Stimulated activated CD4-positive, alpha-beta T cell treated with anti-CD3 and anti-CD28 coated beads, Interleukin-1b, Interleukin-23, amount 100 ng/mL, for 24 hours (primary cell): ENCODE results near the gene KCTD5.

Experiments used
- DNase-seq, 4 experiments: peaks; one replicate each; pipeline ENCODE4 v3.0.0-alpha.2; 2020; ENCODE audit warnings: low read depth in 4 of 4, low spot score in 1 of 4

KCTD5 gene

DNA sequence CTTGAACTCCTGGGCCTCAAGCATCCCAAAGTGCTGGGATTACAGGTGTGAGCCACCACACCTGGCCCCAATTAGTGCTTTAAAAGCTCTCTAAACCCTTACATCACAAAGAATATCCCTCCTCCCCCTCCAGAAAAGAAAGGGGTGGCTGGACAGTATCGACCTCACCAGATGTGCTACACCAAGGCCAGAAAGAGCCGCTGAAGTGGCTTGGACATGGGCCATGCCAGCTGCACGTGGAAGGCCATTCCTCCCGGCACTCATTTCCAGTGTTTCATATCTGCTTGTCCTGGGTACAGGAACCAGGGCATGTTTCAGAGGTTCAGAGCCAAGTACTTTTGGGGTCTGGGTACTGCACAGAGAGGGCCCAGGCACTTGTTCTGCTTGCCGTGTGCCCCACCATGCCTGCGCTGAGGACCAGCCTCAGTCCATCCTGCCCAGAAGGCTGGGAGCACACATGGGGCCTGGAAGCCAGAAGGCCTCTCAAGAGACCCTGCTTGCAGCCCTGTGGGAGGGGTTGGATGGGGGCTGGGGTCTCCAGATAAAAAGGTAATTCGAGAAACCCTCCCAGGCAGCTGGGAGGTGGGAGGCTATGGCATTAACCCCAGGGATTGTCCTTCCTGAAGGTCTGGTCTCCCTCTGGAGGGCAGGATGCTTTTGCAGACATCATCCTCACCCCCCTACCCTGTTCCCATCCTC lies 66.6 kb downstream of the KCTD5 start:
- DNase-seq = no peak

DNA sequence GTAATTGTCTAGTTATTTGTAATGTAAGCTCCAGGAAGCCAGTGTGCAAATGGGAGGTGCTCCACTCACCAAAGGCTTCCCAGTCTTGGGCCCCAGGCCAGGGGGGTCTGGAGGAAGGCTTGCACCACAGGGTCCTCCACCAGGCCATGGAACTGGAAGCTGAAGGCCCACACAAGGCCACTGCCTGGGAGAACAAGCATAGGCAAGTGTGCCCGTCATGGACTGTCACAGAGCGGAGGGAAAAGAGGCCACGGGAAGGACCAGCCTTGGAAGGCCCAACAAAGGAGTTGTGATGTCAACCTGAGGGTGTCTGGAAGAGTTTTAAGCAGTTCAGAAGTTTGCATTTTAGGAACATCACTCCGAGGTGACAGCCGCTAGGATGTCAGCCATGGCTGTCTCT lies 67.2 kb downstream of the KCTD5 start:
- DNase-seq = no peak

DNA sequence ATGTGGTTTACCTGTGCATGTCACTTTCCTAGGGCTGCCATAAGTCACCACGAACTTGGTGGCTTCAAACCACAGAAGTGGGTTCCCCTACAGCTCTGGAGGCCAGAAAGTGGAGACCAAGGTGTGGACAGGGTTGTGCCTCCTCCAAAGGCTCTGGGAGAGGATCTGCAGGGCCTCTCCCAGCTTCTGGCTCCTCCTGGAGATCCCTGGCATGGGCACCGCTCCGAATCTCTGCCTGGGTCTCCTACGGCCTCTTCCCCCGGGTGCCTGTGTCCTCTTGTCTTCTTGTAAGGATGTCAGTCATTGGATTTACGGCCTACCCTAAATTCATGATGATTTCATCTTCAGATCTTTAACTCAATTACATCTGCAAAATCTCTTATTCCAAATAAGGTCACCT lies 67.6 kb downstream of the KCTD5 start:
- no peak for DNase-seq

DNA sequence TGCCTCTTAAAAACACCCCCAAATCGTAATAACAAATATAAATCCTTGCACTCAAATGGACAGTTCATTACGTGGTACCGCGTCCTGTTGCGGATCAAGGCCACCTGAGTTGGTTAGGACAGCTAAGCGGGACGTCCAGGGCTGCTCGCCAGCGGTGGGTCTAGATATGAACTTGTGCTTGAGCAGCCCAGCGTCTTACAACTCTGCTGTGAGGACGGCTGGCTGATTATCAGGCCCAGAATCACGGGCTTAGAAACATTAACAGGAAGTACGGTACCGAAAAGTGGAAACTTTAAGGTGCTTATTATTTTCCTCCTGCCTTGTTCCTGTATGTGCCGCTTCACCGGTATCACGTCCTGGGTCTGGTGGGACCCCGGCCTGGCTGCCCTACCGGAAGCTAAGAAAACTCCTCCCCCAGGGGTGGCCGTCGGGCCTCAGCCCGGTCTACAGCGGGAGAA lies 69.3 kb downstream of the KCTD5 start:
- no peak for DNase-seq

DNA sequence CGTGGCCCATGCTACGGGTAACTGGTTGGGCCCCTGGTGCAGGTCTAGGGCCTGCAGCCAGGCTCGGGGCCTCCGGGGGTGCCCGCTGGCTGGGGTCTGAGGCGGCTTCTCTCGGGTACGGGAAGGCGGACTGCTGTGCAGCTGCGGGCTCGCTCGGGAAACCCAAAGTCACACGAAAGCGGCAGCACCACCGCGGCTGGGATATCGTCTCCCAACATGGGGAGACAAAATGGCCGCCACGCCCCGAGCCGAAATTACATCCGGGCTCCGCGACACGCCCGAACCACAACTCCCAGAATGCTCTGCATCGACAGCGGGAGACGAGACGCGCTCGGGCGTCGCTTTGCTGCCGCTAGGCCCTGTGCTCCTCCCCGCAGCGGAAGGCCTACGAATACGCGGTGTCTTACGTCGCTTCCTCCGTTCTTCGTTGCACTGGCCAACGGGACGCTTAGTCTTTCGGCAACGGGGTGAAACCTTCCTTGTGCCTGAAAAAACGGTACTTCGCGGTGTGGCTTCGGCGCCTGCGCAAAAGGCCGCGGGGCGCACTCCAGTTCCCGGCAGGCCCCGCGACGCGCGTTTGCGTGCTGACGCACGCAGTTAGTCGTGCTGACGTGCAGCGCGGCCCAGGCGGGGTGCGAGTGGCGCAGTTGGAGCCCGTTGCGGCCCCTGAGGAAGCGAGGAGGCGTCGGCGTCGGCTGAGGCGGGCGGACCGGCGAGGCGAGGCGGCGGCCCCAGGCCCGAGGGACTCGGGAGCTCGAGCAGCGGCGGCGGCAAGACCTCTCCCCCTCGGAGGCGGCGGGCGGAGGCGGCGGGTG lies 69.9 kb downstream of the KCTD5 start, which contains the start of gene SRRM2:
SRRM2 (plus strand) TSS at position 604 of the 815 bp plus-strand sequence. CDS start 3,727 bp downstream, outside the sequence.
- DNase-seq = peak; percentile 82 to 90 (median 87)

DNA sequence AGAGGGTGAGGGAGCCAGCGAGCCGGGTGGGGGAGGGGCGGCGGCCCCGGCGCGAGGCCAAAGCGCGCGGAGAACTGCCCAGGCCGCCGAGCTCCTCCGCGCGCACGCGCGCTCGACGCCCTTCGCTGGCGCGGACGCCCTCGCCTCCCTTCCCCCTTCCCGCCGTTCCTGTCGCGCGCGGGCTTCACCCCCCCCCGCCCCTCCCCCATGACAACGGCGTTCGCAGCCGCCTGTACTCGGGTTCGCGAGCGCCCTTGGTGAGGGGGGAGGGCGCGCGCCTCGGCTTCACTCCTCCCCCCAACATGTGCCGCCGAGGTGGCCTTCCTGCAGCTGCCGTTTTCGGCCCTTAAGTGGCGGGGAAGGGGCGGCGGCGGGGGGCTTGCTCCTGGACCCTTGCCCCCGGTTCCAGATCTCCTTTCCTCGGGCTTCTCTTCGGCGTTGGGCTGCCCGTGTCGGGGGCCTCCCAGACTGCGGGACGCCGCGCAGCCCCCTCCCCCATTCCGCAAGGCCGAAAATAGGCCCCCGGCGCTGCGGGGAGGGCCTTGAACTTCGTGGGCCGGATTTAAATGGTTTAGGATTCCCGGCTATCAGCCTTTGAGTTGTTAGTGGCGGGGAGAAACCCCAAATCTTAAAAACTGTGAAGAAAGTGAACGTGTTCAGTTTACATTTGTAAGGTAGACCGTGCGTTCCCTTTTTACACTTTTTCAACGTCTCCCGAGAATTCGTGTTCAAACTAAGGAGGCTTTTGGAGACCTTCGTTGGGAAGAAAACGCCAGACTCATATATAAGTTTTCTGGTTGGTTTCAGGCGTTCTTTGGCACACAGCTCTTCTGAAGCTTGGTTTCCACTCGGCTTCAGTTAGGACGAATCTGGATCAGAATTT lies 70.8 kb downstream of the KCTD5 start:
- peak; percentile 26 to 70 (median 44) for DNase-seq

DNA sequence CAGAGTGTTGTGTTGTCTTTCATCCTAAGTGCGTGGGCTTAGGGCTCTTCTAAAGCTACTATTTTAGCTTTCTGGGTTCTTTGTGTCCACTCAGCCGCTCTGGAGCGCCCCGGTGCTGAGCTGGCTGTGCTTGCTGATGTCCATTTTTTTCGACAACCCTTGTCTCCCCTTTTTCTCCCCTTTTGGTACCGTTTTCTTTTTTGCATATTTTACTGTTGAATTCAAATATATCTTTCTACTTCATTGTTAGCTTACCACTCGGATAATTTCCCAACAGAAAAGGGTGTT lies 71.4 kb downstream of the KCTD5 start:
- DNase-seq = no peak

DNA sequence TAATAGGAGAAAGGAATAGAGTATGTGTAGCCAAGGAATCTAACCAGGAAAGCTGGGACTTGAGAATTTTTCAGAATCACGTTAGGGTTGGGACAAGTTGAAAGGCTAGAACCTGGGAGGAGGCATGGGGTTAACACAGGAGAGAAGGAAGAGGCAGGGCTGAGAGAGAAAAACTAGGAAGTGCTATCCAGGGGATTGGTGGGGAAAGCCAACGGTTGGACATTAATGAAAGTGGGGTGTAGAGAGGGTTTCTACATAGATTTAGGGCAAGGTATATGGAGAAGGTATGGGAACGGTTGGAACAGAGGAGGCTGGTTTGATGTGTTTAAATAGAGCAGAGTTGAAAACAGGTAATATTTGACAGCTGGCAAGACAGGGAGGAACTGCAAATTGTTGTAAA lies 72.8 kb downstream of the KCTD5 start:
- no peak for DNase-seq

DNA sequence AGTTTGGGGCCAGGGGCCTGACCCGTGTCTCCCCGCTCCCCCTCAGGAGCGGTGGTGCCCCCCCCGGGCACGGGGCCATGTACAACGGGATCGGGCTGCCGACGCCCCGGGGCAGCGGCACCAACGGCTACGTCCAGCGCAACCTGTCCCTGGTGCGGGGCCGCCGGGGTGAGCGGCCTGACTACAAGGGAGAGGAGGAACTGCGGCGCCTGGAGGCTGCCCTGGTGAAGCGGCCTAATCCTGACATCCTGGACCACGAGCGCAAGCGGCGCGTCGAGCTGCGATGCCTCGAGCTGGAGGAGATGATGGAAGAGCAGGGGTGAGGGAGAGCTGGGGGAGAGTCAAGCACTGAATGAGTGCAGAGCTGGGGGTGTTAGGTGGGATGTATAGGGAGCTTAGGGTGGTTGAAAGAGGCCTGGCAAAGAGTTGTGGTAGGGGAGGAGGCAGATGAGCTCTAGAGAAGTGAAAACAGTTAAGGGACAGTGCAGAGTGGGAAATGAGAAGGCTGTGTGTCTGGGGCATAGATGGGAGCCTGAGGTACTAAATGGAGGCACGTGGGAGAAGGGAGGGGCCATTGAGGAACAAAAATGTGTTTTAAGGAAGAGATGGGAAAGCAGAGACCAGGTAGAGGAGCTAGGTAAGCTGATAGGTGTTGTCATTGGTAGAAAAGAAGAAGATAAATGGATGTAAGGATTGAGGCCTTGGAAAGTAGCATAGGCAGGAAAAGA lies 74.1 kb downstream of the KCTD5 start:
- DNase-seq = no peak

DNA sequence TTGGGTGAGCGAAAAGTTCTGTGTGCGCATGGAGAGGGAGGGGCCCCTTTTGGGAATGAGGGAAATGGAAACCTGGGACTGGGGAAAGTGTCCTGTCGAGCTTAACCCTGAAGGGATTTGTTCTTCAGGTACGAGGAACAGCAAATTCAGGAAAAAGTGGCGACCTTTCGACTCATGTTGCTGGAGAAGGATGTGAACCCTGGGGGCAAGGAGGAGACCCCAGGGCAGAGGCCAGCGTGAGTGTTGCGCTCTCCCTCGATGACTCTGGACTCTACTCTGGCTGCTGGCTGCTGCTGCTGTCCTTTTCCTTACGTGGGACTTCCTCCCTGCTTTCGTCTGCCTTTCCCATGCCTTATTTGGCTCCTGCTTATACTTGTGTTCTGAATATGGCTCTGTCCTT lies 75.0 kb downstream of the KCTD5 start:
- no peak for DNase-seq
